Transverse colon (tissue), 4 donors: ENCODE data around the gene L3MBTL4.

Source experiments
- CTCF ChIP-seq, 5 experiments: fragments of 200-600 bp in 3 of 5; fragments of 450-650 bp in 2 of 5; sonication (generic) in 3 of 5; IDR thresholded peaks; 1 replicate in 2 of 5; 2 replicates in 3 of 5; pipeline ENCODE4 v1.5.1; 2016 to 2017; ENCODE audit warnings: antibody characterized with exemption in 5 of 5, inconsistent platforms in 3 of 5, mild to moderate bottlenecking in 2 of 5, moderate library complexity in 1 of 5
- EP300 ChIP-seq: sonication (generic); formaldehyde crosslinking; IDR thresholded peaks from one replicate; pipeline ENCODE4 v1.6.1; 2017; ENCODE audit warnings: antibody characterized with exemption, low read depth
- POLR2AphosphoS5 ChIP-seq, 3 donors: sonication (generic); formaldehyde crosslinking; IDR thresholded peaks; one replicate each; pipeline ENCODE4 v1.6.1; 2016; ENCODE audit warnings: antibody characterized with exemption in 3 of 3

DNA sequence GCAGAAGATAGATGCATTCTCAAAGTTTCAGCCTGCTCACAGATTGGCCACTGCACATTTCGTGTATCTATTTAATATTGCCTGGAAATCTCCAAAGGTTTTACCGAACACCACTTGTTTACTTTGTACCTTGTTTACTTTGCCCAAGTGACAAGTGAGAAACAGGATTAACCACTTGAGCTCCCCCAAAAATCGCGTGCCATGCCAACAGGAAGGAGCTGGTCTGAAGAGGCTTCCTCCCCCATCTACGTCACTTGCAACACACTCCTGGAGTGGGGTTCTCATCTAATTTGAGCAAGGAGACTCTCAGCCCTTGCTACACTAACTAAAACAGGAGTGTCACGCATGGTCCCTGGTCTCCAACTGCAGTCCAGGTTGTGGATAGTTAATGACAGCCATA, 306.9 kb downstream of the L3MBTL4 start:
- no peak for TF ChIP-seq POLR2AphosphoS5 (IDR thresholded peaks at IDR 0.05)
- TF ChIP-seq CTCF (IDR thresholded peaks at IDR 0.05): no peak
- no peak for TF ChIP-seq EP300
